ENCODE data around the gene STMN3. TPM values are rescaled to one million over a fixed set of nuclear protein-coding genes. Genes with fewer than 3 reads are reported as not detected.

STMN3 gene
- total RNA-seq, 1 experiment from 2014 or later: 42.7 TPM

GRCh38 chr20:63662813-63663189 is 9.6 kb upstream of the STMN3 start:
- Histone ChIP-seq H3K4me1 (ENCODE audit: control insufficient read depth, insufficient read depth, low read length) (peaks cover 5% of the 10 kb centered on the region; the same call in 1 of the 2 replicates), H3K27me3 (ENCODE audit: control insufficient read depth, insufficient read depth, low read length) (no peaks in the 10 kb centered on the region), H3K4me3 (ENCODE audit: low read depth in 2 of 2, low read length in 2 of 2) (no peak overlapping the region), H3K27ac (ENCODE audit: low read length) (no peak overlapping the region), H3K9me3 (ENCODE audit: control insufficient read depth, insufficient read depth, low read depth, low read length) (no peaks in the 10 kb centered on the region), H3K36me3 (ENCODE audit: control insufficient read depth, insufficient read depth, low read length) (peaks cover 3% of the 10 kb centered on the region; the same call in 1 of the 2 replicates)
- ATAC-seq (no peak), DNase-seq (ENCODE audit: low read depth, low spot score) (no peak)
- intact Hi-C loops (cut with micrococcal nuclease; ENCODE audit: unreplicated experiment): no loop called here
- ChIA-PET CTCF (no interaction called here), POLR2A (no interaction called here)
- TF ChIP-seq SIN3A (IDR thresholded peaks at IDR 0.05; ENCODE audit: borderline replicate concordance, insufficient read depth, low read depth, low read length) (no peak), REST (IDR thresholded peaks at IDR 0.05; ENCODE audit: insufficient read depth in 1 of 2, low read depth in 2 of 2, low read length in 1 of 2) (no peak), POLR2AphosphoS5 (IDR thresholded peaks at IDR 0.05; ENCODE audit: low read depth, low read length) (no peak), TCF7L2 (IDR thresholded peaks at IDR 0.05; ENCODE audit: low read depth, low read length) (no peak), CTCF (IDR thresholded peaks at IDR 0.05) (no peak)
- in situ Hi-C loops (cut with HindIII; ENCODE audit: low pct_unique_long_range_greater_than_20kb, low sequenced_read_pairs): no loop called here
- no TSS peak for BruUV-seq (replicated peaks)

- CTCF ChIA-PET: no interaction called here
- Histone ChIP-seq H3K9me3 (ENCODE audit: control insufficient read depth, insufficient read depth, low read depth, low read length) (no peaks in the 10 kb centered on the region), H3K27me3 (ENCODE audit: control insufficient read depth, insufficient read depth, low read length) (no peaks in the 10 kb centered on the region), H3K4me3 (ENCODE audit: low read depth in 2 of 2, low read length in 2 of 2) (no peak overlapping the region), H3K36me3 (ENCODE audit: control insufficient read depth, insufficient read depth, low read length) (peaks cover 3% of the 10 kb centered on the region; the same call in 1 of the 2 replicates), H3K27ac (ENCODE audit: low read length) (no peak overlapping the region), H3K4me1 (ENCODE audit: control insufficient read depth, insufficient read depth, low read length) (peaks cover 8% of the 10 kb centered on the region)
- TF ChIP-seq REST (IDR thresholded peaks at IDR 0.05; ENCODE audit: insufficient read depth in 1 of 2, low read depth in 2 of 2, low read length in 1 of 2) (no peak), POLR2AphosphoS5 (IDR thresholded peaks at IDR 0.05; ENCODE audit: low read depth, low read length) (no peak), CTCF (IDR thresholded peaks at IDR 0.05) (no peak), TCF7L2 (IDR thresholded peaks at IDR 0.05; ENCODE audit: low read depth, low read length) (no peak), SIN3A (IDR thresholded peaks at IDR 0.05; ENCODE audit: borderline replicate concordance, insufficient read depth, low read depth, low read length) (no peak)
- in situ Hi-C loops (cut with HindIII; ENCODE audit: low pct_unique_long_range_greater_than_20kb, low sequenced_read_pairs) (no loop called here), intact Hi-C loops (cut with micrococcal nuclease; ENCODE audit: unreplicated experiment) (no loop called here)
- POLR2A ChIA-PET: no interaction called here
- no TSS peak for BruUV-seq (replicated peaks)
- DNase-seq (ENCODE audit: low read depth, low spot score): no peak
- no peak for ATAC-seq
These were observed 9.0 kb upstream of the STMN3 start for GRCh38 chr20:63661959-63662812.
